ENCODE data around the gene ARID4B. TPM values are rescaled to one million over a fixed set of nuclear protein-coding genes. Genes with fewer than 3 reads are reported as not detected.

The ARID4B gene
- total RNA-seq, 1 experiment from 2014 or later, result 34.0 TPM

GRCh38 chr1:235131961-235132360 is 196.0 kb downstream of the ARID4B start:
- no peak for DNase-seq
- H3K4me3 Mint-ChIP-seq, result no peak overlapping the region
- H2BK5ac ChIP-seq (ENCODE audit: insufficient read length, low read length), result no peak overlapping the region

More at GRCh38 chr1:235131961-235132360, 196.0 kb downstream of the ARID4B start:
- no peak overlapping the region for H3K18ac ChIP-seq (ENCODE audit: insufficient read length, low read depth, low read length)
- no peak overlapping the region for H2AFZ ChIP-seq (ENCODE audit: low read length)
- H3K23me2 ChIP-seq (ENCODE audit: insufficient read length, low read depth, low read length, poor library complexity, severe bottlenecking), result peaks cover 3% of the 10 kb centered on the region
- H3K56ac ChIP-seq (ENCODE audit: insufficient read length, low read depth, low read length), result no peak overlapping the region
- no peak overlapping the region for H3K14ac ChIP-seq (ENCODE audit: insufficient read depth, low read length)
- no peak overlapping the region for H4K5ac ChIP-seq (ENCODE audit: insufficient read length, low read depth, low read length)
- WGBS (ENCODE audit: extremely low coverage, insufficient read length, low lambda C conversion rate), result no CpG with 5 or more reads among the region's 6 CpGs
- Mint-ChIP-seq H3K27ac (no peak overlapping the region), H3K36me3 (ENCODE audit: insufficient read depth in 1 of 3, low read depth in 3 of 3) (peaks cover 36 to 70% (median 64%) of the 10 kb centered on the region in 3 experiments), H3K9me3 (no peaks in the 10 kb centered on the region), H3K4me1 (peaks cover 3 to 12% of the 10 kb centered on the region in 2 experiments), H3K27me3 (ENCODE audit: low read depth) (no peaks in the 10 kb centered on the region)
- no peaks in the 10 kb centered on the region for H4K20me1 ChIP-seq (ENCODE audit: control insufficient read depth, insufficient read depth, insufficient read length)
- H3T11ph ChIP-seq (ENCODE audit: low read length), result no peak overlapping the region
- H3K27me3 ChIP-seq (ENCODE audit: insufficient read depth, low read length), result no peaks in the 10 kb centered on the region
- no peak overlapping the region for H3K4me2 ChIP-seq (ENCODE audit: insufficient read depth, insufficient read length, low read length)
- H3K23ac ChIP-seq (ENCODE audit: insufficient read length, low read depth, low read length), result no peak overlapping the region
- TF ChIP-seq CTCF (conservative IDR thresholded peaks at IDR 0.05), result no peak
- no peak overlapping the region for H2BK12ac ChIP-seq (ENCODE audit: insufficient read length, low read depth, low read length)
- H3K27ac ChIP-seq (ENCODE audit: insufficient read length, low read depth, low read length), result no peak overlapping the region
- H3K79me1 ChIP-seq (ENCODE audit: insufficient read depth, low read depth, low read length, poor library complexity, severe bottlenecking), result no peaks in the 10 kb centered on the region
- H2BK20ac ChIP-seq (ENCODE audit: low read depth, low read length, poor library complexity, severe bottlenecking), result no peak overlapping the region
- no peaks in the 10 kb centered on the region for H3K4me1 ChIP-seq (ENCODE audit: insufficient read depth, low read length)
- H3K9ac ChIP-seq (ENCODE audit: extremely low read depth, insufficient read length, low read length), result no peak overlapping the region
- no peak overlapping the region for H4K8ac ChIP-seq (replicated peaks; ENCODE audit: insufficient read length, low read depth, low read length)
- peaks cover 16% of the 10 kb centered on the region for H3K79me2 ChIP-seq (ENCODE audit: insufficient read depth, low read length)
- no peak overlapping the region for H2BK120ac ChIP-seq (ENCODE audit: low read depth, low read length, poor library complexity, severe bottlenecking)
- no peak overlapping the region for H3K4ac ChIP-seq (ENCODE audit: low read depth, low read length)
- no peaks in the 10 kb centered on the region for H3K9me3 ChIP-seq (ENCODE audit: control insufficient read depth, low read depth, low read length)
- no peak overlapping the region for H2AK5ac ChIP-seq (ENCODE audit: insufficient read length, low read length)
- H2BK15ac ChIP-seq (ENCODE audit: low read depth, low read length), result no peak overlapping the region
- H4K91ac ChIP-seq (ENCODE audit: insufficient read length, low read depth, low read length), result no peak overlapping the region

Measured in H9 (cell line).